Neural cell (in vitro differentiated cells): ENCODE data around the gene SAMD8.

Experiments
- EP300 ChIP-seq: fragments of 450-650 bp; conservative IDR thresholded peaks from 2 replicates; pipeline ENCODE4 v1.6.1; 2014; ENCODE audit warnings: antibody characterized with exemption, mild to moderate bottlenecking, moderate library complexity; ENCODE audit not compliant: poor library complexity, severe bottlenecking
- EZH2 ChIP-seq: fragments of 200-600, 300-800 bp; shearing (Covaris generic), sonication (generic); IDR thresholded peaks from 2 replicates; pipeline ENCODE4 v1.6.1; 2014; ENCODE audit warnings: antibody characterized with exemption, low read length, borderline replicate concordance, mild to moderate bottlenecking; ENCODE audit not compliant: insufficient read depth, poor library complexity, severe bottlenecking
- POLR2AphosphoS5 ChIP-seq: IDR thresholded peaks from 2 replicates; pipeline ENCODE4 v1.6.1; 2012
- RAD21 ChIP-seq: fragments of 450-650 bp; conservative IDR thresholded peaks from 2 replicates; pipeline ENCODE4 v1.6.1; 2014; ENCODE audit warnings: antibody characterized with exemption, mild to moderate bottlenecking, moderate library complexity
- SMC3 ChIP-seq: fragments of 450-650 bp; conservative IDR thresholded peaks from 2 replicates; pipeline ENCODE4 v1.6.1; 2014; ENCODE audit warnings: antibody characterized with exemption, mild to moderate bottlenecking, moderate library complexity; ENCODE audit not compliant: poor library complexity
- TF ChIP-seq, protein P1 (sequence below): fragments of 450-650 bp; IDR thresholded peaks from 2 replicates; pipeline ENCODE4 v1.5.1; 2014; ENCODE audit warnings: antibody characterized with exemption, mild to moderate bottlenecking, moderate library complexity; ENCODE audit not compliant: poor library complexity, severe bottlenecking
- TF ChIP-seq, protein P2 (sequence below): IDR thresholded peaks from 2 replicates; pipeline ENCODE4 v1.6.1; 2012; ENCODE audit warnings: borderline replicate concordance

DNA sequence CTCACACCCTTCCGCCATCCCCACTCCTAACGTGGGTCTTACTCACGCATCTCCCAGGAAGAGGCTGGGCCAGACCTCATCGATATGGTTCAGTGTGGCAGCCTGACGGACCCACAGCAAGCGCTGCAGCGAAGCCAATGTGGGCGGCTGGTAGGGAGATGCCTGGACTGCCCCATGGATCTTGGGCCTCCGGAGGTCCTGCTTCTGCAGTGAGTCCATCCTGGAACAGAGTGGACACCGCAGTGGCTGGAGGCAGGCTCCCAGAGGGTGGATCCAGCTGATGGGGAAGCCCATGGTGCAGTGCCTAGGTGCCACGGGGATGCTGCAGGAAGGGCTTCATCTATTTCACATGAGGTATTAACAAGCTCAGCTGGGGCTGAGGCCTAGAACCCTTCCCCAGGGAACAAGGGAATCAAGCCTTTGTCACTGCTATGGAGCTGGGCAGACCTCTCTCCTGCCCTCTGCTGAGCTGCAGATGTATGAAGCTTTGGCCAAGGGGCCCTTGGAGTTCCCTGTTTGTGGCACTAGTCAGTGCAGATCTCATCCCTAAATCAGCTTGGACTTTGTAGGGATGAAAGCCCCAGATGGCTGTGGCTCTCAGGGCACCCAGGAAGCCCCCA, 13.7 kb upstream of the SAMD8 start:
- TF ChIP-seq RAD21 = no peak
- TF ChIP-seq EP300 = no peak
- TF ChIP-seq, protein P1, sequence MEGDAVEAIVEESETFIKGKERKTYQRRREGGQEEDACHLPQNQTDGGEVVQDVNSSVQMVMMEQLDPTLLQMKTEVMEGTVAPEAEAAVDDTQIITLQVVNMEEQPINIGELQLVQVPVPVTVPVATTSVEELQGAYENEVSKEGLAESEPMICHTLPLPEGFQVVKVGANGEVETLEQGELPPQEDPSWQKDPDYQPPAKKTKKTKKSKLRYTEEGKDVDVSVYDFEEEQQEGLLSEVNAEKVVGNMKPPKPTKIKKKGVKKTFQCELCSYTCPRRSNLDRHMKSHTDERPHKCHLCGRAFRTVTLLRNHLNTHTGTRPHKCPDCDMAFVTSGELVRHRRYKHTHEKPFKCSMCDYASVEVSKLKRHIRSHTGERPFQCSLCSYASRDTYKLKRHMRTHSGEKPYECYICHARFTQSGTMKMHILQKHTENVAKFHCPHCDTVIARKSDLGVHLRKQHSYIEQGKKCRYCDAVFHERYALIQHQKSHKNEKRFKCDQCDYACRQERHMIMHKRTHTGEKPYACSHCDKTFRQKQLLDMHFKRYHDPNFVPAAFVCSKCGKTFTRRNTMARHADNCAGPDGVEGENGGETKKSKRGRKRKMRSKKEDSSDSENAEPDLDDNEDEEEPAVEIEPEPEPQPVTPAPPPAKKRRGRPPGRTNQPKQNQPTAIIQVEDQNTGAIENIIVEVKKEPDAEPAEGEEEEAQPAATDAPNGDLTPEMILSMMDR = no peak
- TF ChIP-seq POLR2AphosphoS5 = no peak
- TF ChIP-seq, protein P2, sequence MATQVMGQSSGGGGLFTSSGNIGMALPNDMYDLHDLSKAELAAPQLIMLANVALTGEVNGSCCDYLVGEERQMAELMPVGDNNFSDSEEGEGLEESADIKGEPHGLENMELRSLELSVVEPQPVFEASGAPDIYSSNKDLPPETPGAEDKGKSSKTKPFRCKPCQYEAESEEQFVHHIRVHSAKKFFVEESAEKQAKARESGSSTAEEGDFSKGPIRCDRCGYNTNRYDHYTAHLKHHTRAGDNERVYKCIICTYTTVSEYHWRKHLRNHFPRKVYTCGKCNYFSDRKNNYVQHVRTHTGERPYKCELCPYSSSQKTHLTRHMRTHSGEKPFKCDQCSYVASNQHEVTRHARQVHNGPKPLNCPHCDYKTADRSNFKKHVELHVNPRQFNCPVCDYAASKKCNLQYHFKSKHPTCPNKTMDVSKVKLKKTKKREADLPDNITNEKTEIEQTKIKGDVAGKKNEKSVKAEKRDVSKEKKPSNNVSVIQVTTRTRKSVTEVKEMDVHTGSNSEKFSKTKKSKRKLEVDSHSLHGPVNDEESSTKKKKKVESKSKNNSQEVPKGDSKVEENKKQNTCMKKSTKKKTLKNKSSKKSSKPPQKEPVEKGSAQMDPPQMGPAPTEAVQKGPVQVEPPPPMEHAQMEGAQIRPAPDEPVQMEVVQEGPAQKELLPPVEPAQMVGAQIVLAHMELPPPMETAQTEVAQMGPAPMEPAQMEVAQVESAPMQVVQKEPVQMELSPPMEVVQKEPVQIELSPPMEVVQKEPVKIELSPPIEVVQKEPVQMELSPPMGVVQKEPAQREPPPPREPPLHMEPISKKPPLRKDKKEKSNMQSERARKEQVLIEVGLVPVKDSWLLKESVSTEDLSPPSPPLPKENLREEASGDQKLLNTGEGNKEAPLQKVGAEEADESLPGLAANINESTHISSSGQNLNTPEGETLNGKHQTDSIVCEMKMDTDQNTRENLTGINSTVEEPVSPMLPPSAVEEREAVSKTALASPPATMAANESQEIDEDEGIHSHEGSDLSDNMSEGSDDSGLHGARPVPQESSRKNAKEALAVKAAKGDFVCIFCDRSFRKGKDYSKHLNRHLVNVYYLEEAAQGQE = no peak
- TF ChIP-seq EZH2 = no peak
- TF ChIP-seq SMC3 = peak; percentile 29
